SIG-M5 treated with dmso at 0.1 percent for 504 hours (cell line): ENCODE results near the gene SORCS2.
"Not testable (repeated sequence)": the region's sequence is repeated elsewhere in the genome, so short reads cannot be mapped to it uniquely, and the experiment has no call there.

ENCODE experiments used
- DNase-seq: peaks from one replicate; lab custom pipeline; 2025; ENCODE audit not compliant: unreplicated experiment; lab: John Stamatoyannopoulos, UW

The SORCS2 gene

GRCh38 chr4:7159923-7160322 lies 32.4 kb upstream of the SORCS2 start:
- no peak for DNase-seq

GRCh38 chr4:7160439-7160838 lies 31.9 kb upstream of the SORCS2 start:
- DNase-seq = no peak

- DNase-seq = no peak
Observed at GRCh38 chr4:7160951-7161440, 31.3 kb upstream of the SORCS2 start.

- DNase-seq = no peak
Observed at GRCh38 chr4:7161721-7162214, 30.6 kb upstream of the SORCS2 start.

- DNase-seq = not testable (repeated sequence)
Observed at GRCh38 chr4:7165056-7165873, 27.1 kb upstream of the SORCS2 start.

GRCh38 chr4:7165874-7166201 lies 26.5 kb upstream of the SORCS2 start:
- no peak for DNase-seq

- DNase-seq = no peak
Observed at GRCh38 chr4:7166237-7166636, 26.1 kb upstream of the SORCS2 start.

GRCh38 chr4:7166981-7167700 lies 25.2 kb upstream of the SORCS2 start:
- DNase-seq = no peak

- DNase-seq = peak; percentile 11
Observed at GRCh38 chr4:7167706-7168105, 24.6 kb upstream of the SORCS2 start.

GRCh38 chr4:7168106-7168505 lies 24.2 kb upstream of the SORCS2 start:
- DNase-seq = no peak

GRCh38 chr4:7169134-7169533 lies 23.2 kb upstream of the SORCS2 start:
- DNase-seq = no peak

GRCh38 chr4:7170012-7170411 lies 22.3 kb upstream of the SORCS2 start:
- DNase-seq = no peak

- DNase-seq = no peak
Observed at GRCh38 chr4:7171191-7171900, 21.0 kb upstream of the SORCS2 start.

GRCh38 chr4:7172508-7172907 lies 19.8 kb upstream of the SORCS2 start:
- DNase-seq = no peak

GRCh38 chr4:7172946-7173345 lies 19.4 kb upstream of the SORCS2 start:
- DNase-seq = no peak

GRCh38 chr4:7173841-7174449 lies 18.4 kb upstream of the SORCS2 start:
- no peak for DNase-seq

- DNase-seq = no peak
Observed at GRCh38 chr4:7179158-7179557, 13.2 kb upstream of the SORCS2 start.

- DNase-seq = no peak
Observed at GRCh38 chr4:7180938-7181337, 11.4 kb upstream of the SORCS2 start.

GRCh38 chr4:7182616-7183015 lies 9.7 kb upstream of the SORCS2 start:
- no peak for DNase-seq

- no peak for DNase-seq
Observed at GRCh38 chr4:7183161-7183560, 9.2 kb upstream of the SORCS2 start.

- DNase-seq = no peak
Observed at GRCh38 chr4:7183780-7184460, 8.4 kb upstream of the SORCS2 start.
